Mammary epithelial cell (primary cell): ENCODE data around the gene SLC31A1.

Experiments
- EZH2 ChIP-seq: IDR thresholded peaks from 2 replicates; pipeline ENCODE4 v1.6.1; 2012; ENCODE audit warnings: low read length, inconsistent platforms, borderline replicate concordance
- TF ChIP-seq, protein P1 (sequence below), 2 donors: IDR thresholded peaks in 1 of 2; conservative IDR thresholded peaks in 1 of 2; 2 replicates each; pipeline ENCODE4 v1.5.1; 2011 to 2012; ENCODE audit warnings: inconsistent platforms in 2 of 2, low read length in 2 of 2, mild to moderate bottlenecking in 2 of 2, control low read depth in 1 of 2, low read depth in 1 of 2; ENCODE audit not compliant: insufficient read depth in 1 of 2; ENCODE audit errors: extremely low read depth in 1 of 2

DNA sequence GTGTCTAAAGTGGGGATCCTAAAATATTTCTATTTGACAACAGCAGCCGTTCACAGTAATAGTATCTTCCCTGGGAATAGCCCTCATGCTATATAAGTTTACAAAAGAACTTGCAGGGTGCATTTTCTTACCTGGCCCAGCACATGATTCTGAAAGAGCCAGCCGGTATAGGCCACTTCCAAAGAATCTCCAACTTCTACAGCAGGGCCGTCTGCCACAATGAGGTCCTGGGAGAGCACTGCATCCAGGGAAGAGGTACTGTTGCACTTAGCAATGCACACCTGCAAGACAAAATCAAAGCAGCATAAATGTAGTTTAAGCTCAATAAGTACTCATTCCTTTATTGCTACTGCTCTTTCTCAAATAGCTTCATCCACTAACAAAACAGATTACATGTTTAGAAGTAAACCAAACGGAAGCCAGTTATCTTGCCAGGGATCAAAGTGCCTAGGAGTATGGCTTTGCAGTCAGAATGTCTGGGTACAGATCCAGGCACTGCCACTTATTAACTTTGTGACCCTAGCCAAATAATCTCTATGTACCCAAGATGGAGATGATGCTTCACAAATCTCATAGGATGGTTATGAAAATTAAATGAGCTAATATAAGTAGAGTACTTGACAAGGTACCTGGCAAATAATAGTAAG lies 21.5 kb upstream of the SLC31A1 start:
- TF ChIP-seq, protein P1, sequence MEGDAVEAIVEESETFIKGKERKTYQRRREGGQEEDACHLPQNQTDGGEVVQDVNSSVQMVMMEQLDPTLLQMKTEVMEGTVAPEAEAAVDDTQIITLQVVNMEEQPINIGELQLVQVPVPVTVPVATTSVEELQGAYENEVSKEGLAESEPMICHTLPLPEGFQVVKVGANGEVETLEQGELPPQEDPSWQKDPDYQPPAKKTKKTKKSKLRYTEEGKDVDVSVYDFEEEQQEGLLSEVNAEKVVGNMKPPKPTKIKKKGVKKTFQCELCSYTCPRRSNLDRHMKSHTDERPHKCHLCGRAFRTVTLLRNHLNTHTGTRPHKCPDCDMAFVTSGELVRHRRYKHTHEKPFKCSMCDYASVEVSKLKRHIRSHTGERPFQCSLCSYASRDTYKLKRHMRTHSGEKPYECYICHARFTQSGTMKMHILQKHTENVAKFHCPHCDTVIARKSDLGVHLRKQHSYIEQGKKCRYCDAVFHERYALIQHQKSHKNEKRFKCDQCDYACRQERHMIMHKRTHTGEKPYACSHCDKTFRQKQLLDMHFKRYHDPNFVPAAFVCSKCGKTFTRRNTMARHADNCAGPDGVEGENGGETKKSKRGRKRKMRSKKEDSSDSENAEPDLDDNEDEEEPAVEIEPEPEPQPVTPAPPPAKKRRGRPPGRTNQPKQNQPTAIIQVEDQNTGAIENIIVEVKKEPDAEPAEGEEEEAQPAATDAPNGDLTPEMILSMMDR (conservative IDR thresholded peaks at IDR 0.05 in 1 of 2, IDR thresholded peaks at IDR 0.05 in 1 of 2; ENCODE audit: extremely low read depth in 1 of 2, insufficient read depth in 1 of 2, low read depth in 1 of 2, low read length in 2 of 2) = no peak
- TF ChIP-seq EZH2 = no peak
